GM12865 (cell line): Measurements from ENCODE around the gene SYTL5.

Source experiments
- DNase-seq: peaks from one replicate; pipeline ENCODE4 v3.0.0; 2010; ENCODE audit warnings: low read depth
- H3K4me3 ChIP-seq: 2 replicates; pipeline ENCODE4 v1.5.1; 2011; ENCODE audit warnings: mild to moderate bottlenecking, low read depth, low read length, control low read depth
- TF ChIP-seq, protein P1 (sequence below): IDR thresholded peaks from 2 replicates; pipeline ENCODE4 v1.5.1; 2011; ENCODE audit warnings: low read length, control low read depth, low read depth, inconsistent platforms; ENCODE audit not compliant: insufficient read depth; ENCODE audit errors: missing control alignments

SYTL5 gene

GRCh38 chrX:38082309-38082708 lies 76.0 kb downstream of the SYTL5 start:
- H3K4me3 ChIP-seq = no peak overlapping the region
- DNase-seq = no peak
- TF ChIP-seq, protein P1, sequence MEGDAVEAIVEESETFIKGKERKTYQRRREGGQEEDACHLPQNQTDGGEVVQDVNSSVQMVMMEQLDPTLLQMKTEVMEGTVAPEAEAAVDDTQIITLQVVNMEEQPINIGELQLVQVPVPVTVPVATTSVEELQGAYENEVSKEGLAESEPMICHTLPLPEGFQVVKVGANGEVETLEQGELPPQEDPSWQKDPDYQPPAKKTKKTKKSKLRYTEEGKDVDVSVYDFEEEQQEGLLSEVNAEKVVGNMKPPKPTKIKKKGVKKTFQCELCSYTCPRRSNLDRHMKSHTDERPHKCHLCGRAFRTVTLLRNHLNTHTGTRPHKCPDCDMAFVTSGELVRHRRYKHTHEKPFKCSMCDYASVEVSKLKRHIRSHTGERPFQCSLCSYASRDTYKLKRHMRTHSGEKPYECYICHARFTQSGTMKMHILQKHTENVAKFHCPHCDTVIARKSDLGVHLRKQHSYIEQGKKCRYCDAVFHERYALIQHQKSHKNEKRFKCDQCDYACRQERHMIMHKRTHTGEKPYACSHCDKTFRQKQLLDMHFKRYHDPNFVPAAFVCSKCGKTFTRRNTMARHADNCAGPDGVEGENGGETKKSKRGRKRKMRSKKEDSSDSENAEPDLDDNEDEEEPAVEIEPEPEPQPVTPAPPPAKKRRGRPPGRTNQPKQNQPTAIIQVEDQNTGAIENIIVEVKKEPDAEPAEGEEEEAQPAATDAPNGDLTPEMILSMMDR = no peak

GRCh38 chrX:38085813-38086212 lies 79.5 kb downstream of the SYTL5 start:
- DNase-seq = no peak
- H3K4me3 ChIP-seq = no peak overlapping the region
- TF ChIP-seq, protein P1 = no peak

DNA sequence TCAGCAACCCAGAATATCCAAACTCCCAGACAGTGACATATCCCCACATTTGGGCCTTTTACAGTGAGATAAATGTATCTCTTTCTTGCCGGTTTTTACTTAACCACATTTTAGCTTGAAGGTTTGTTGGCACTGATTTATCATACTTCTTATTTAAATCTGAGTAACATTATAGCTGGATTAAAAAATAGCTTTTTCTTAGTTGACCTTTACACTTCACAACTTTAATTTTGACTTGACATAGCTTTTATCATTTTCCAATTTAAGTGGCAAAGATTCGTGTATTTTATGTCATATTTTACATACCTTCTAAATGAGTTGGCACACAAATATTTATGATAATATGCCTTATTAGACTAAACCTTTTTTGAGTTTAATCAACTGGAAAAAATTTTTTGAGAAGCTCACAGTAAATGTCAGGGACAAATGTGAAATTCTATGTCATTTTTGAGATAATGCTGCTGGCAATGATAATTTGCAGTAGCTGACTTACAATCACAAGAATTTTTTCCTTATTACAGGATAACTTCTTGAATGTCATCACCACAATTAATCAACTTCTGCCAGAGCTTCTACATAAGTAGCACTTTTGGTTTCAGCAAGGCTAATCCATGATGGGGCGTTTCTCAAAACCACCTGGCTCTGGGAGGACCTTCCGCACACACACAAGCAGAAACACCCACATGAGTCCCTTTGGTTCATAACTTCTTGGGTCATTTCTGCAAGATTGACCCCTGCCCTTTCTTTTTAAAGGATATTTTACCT lies 80.3 kb downstream of the SYTL5 start:
- TF ChIP-seq, protein P1 = no peak
- no peak overlapping the region for H3K4me3 ChIP-seq
- DNase-seq = no peak

GRCh38 chrX:38087594-38087993 lies 81.2 kb downstream of the SYTL5 start:
- DNase-seq = no peak

GRCh38 chrX:38089173-38089982 lies 83.0 kb downstream of the SYTL5 start:
- DNase-seq = no peak
- no peak overlapping the region for H3K4me3 ChIP-seq
- TF ChIP-seq, protein P1 = no peak

More at GRCh38 chrX:38087594-38087993, 81.2 kb downstream of the SYTL5 start:
- H3K4me3 ChIP-seq = no peak overlapping the region
- TF ChIP-seq, protein P1 = no peak

GRCh38 chrX:38095971-38096529 lies 89.7 kb downstream of the SYTL5 start:
- peak; percentile 4 for DNase-seq
- TF ChIP-seq, protein P1 = no peak
- no peak overlapping the region for H3K4me3 ChIP-seq
